GM12874 (cell line): ENCODE data around the gene SP110.

Experiments
- TF ChIP-seq, protein P1 (sequence below): IDR thresholded peaks from 2 replicates; pipeline ENCODE4 v1.5.1; 2011; ENCODE audit warnings: low read depth, mild to moderate bottlenecking, control low read depth, low read length, moderate library complexity; ENCODE audit not compliant: insufficient read depth

Gene SP110

GRCh38 chr2:230219419-230220331, at the start of gene SP110:
TSS of gene SP110 (minus strand) at chr2:230219984. CDS start at chr2:230216927, 3,057 bp downstream.
- TF ChIP-seq, protein P1, sequence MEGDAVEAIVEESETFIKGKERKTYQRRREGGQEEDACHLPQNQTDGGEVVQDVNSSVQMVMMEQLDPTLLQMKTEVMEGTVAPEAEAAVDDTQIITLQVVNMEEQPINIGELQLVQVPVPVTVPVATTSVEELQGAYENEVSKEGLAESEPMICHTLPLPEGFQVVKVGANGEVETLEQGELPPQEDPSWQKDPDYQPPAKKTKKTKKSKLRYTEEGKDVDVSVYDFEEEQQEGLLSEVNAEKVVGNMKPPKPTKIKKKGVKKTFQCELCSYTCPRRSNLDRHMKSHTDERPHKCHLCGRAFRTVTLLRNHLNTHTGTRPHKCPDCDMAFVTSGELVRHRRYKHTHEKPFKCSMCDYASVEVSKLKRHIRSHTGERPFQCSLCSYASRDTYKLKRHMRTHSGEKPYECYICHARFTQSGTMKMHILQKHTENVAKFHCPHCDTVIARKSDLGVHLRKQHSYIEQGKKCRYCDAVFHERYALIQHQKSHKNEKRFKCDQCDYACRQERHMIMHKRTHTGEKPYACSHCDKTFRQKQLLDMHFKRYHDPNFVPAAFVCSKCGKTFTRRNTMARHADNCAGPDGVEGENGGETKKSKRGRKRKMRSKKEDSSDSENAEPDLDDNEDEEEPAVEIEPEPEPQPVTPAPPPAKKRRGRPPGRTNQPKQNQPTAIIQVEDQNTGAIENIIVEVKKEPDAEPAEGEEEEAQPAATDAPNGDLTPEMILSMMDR: no peak

DNA sequence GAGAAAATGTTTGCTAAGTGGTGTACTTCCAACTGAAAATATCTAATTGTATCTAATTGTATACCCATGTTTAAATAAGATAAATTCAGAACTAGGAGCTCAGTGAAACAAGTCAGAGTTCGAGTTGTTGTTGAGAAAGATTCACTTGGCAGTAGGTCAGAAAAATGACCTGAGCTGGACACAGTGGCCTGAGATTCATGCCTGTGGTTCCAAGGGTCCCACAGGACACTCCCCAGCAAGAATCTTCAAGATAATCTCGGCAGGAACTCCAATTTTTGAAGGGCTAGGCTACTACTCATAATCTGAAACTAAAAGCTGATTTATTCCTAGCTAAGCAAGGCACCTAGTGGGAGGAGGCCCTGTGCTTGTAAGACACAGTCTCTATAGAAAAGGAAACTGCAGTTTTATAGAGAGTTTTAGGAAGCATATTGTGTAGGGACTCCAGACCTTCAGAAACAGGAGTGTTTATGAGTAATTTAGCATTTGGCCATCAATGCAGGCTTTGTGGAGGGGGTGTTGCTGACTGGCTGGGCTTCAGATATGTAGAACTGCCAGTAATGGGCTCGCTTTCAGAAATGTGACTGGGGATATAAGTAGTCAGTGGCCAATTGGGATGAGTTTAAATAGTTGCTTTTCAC, 48.9 kb upstream of the SP110 start:
- TF ChIP-seq, protein P1: no peak

DNA sequence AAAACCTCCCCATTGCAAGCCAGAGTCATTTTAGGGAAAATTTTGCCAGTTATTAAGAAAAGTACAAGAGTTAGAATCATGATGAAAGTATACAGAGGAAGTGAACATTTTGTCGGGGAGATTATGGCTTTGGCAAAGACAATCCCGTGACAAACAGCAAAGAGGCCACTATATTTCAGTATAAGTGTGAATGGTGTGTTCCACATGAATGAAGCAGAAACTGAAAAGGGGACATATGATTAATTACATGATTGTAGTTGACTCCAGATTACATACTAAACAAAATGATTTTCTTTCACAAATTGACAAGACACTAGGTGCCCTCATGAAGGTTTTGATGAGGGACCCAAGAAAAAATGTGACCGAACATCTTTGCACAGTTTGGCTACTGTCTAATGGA, 47.8 kb upstream of the SP110 start:
- TF ChIP-seq, protein P1: no peak

DNA sequence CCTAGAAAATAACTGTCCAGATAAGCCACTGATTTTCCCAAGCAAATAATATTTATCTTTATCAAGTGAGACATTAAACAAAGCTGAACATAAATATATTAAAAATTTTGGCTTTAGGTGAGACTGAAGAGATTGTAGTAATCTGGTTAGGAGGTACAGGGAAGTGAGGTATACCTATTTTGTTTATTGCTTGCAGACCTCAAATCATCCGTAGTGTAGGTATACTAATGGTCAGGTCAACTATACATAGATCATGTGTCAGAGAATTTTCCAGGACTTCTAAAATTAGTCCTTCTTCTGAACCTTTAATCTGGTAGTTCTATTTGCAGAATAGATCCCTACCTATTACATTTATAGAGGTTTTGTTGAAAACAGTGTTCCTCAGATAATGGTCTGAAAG, 47.3 kb upstream of the SP110 start:
- TF ChIP-seq, protein P1: no peak

DNA sequence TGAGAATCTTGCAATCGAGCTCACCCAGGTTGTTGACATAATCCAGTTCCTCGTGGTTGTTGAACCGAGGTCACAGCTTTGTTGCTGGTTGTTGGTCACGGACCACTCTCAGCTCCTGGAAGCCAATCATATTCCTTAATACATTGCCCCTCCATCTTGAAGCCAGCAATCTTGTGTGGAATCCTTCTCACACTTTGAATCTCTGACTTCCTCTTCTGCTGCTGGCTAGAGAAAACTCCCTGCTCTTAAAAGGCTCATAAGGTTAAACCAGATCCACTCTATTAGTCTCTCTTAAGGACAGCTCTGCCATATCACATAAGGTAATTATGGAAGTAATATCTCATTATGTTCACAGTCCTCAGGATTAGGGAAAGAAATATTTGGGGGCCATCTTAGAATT, 46.9 kb upstream of the SP110 start:
- TF ChIP-seq, protein P1: no peak

DNA sequence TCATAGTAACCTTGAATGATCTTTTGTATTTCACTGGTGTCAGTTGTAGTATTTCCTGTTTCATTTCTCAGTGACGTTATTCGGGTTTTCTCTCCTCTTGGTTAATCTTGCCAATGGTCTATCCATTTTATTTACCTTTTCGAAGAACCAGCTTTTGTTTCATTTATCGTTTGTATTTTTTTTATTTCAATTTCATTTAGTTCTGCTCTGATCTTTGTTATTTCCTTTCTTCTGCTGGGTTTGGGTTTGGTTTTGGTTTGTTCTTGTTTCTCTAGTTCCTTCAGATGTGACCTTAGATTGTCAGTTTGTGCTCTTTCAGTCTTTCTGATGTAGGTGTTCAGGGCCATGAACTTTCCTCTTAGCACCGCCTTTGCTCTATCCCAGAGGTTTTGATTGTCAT, 42.5 kb upstream of the SP110 start:
- TF ChIP-seq, protein P1: no peak

- TF ChIP-seq, protein P1: no peak
These were observed 38.7 kb upstream of the SP110 start for GRCh38 chr2:230258483-230258882.
